Prostate gland (tissue), 2 donors: ENCODE results near the gene TMEM252. TPM values are rescaled to one million over a fixed set of nuclear protein-coding genes. Genes with fewer than 3 reads are reported as not detected.

Source experiments
- DNase-seq: peaks from one replicate; pipeline ENCODE4 v3.0.0-alpha.2; 2019; ENCODE audit warnings: low spot score
- H3K27ac ChIP-seq, 2 donors: fragments of 200-600 bp; sonication (generic); 2 replicates each; pipeline ENCODE4 v1.5.1; 2017 to 2019
- H3K27me3 ChIP-seq: fragments of 200-600 bp; sonication (generic); replicated peaks from 2 replicates; pipeline ENCODE4 v1.5.1; 2019; ENCODE audit not compliant: insufficient read depth
- H3K36me3 ChIP-seq, 2 donors: fragments of 200-600 bp; sonication (generic); 1 replicate in 1 of 2; 2 replicates in 1 of 2; pipeline versions ENCODE4 v1.5.1 to v1.8.1; 2017 to 2019
- H3K4me1 ChIP-seq: fragments of 200-600 bp; sonication (generic); replicated peaks from 2 replicates; pipeline ENCODE4 v1.5.1; 2019
- H3K4me3 ChIP-seq, 2 donors: fragments of 200-600 bp; sonication (generic); 2 replicates each; pipeline ENCODE4 v1.5.1; 2017 to 2019
- H3K9me3 ChIP-seq: fragments of 200-600 bp; sonication (generic); 2 replicates; pipeline ENCODE4 v1.5.1; 2017
- CTCF ChIP-seq, 4 experiments: fragments of 200-600 bp in 2 of 4; fragments of 450-650 bp in 2 of 4; sonication (generic) in 2 of 4; IDR thresholded peaks; 1 replicate in 3 of 4; 2 replicates in 1 of 4; pipeline ENCODE4 v1.5.1; 2016 to 2019; ENCODE audit warnings: antibody characterized with exemption in 4 of 4, mild to moderate bottlenecking in 2 of 4, moderate library complexity in 2 of 4
- POLR2A ChIP-seq: fragments of 450-650 bp; IDR thresholded peaks from one replicate; pipeline ENCODE4 v1.6.1; 2016; ENCODE audit warnings: antibody characterized with exemption, mild to moderate bottlenecking
- POLR2AphosphoS5 ChIP-seq: sonication (generic); formaldehyde crosslinking; IDR thresholded peaks from one replicate; pipeline ENCODE4 v1.6.1; 2017; ENCODE audit warnings: antibody characterized with exemption
- WGBS: methylation state at CpG from one replicate; pipeline ENCODE4 v1.1.5; 2018; 5-methylcytosine and 5-hydroxymethylcytosine counted together
- intact Hi-C: fragments of 100-400 bp; cut with DNase I; formaldehyde crosslinking; loops from one replicate; pipeline ENCODE4 v1.14.2; 2022
- total RNA-seq, 2 donors: library from RNA; depleted of rRNA; stranded (reverse); fragments of >200 nt; gene quantifications; one replicate each; pipeline ENCODE4 v1.1.0, GENCODE V29; 2016

The TMEM252 gene
- total RNA-seq, 2 donors from 2014 or later = not detected

DNA sequence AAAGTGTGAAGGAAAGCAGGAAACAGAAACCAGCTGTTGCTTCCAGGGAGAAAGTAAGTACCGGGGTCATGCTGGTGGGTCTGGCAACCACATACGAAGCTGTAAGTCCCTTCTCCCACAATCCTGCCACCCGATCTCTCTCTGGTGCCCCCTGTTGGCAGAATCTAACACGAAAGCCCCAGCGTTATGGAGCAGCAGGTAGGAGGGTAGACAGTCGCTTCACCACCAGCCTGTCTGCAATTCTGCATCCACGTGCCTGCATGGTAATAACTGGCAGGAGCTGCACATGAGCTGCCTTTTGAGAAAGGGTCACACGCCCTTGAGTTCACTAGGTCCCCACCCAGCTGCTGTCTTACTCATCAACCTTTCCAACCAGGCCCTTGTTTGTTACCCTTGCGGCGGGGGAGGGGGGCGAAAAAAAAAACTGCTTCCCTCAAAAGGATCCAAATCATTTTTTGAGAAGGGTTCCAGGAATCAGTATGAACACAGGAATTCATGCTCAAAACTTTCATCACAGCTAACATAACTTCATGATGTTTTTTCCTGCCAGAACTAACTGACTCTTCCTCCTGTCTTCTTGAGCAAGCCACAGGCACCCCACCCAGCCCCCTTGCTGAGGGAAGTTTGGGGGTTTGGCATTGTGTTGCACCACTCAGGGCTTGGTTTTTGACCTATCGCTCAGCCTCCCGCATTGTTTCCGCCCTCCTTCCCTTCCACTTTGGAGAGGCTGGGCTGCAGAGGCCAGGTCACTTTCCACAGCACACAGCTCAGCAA, 19.6 kb upstream of the TMEM252 start:
- H3K9me3 ChIP-seq = no peaks in the 10 kb centered on the region
- H3K27ac ChIP-seq = no peak overlapping the region
- no peak for DNase-seq
- intact Hi-C loops = no loop called here
- 59% methylated on average over 14 of the region's 14 CpGs for WGBS
- H3K4me1 ChIP-seq = no peaks in the 10 kb centered on the region
- no peaks in the 10 kb centered on the region for H3K36me3 ChIP-seq
- no peaks in the 10 kb centered on the region for H3K27me3 ChIP-seq
- TF ChIP-seq POLR2AphosphoS5 (no peak), POLR2A (no peak), CTCF (IDR thresholded peaks at IDR 0.05) (peak in 1 of 4 experiments; percentile 36)
- H3K4me3 ChIP-seq = no peak overlapping the region

GRCh38 chr9:68558545-68558944, 17.9 kb upstream of the TMEM252 start:
- DNase-seq = no peak
- Histone ChIP-seq H3K4me3 (no peak overlapping the region), H3K27me3 (no peaks in the 10 kb centered on the region), H3K9me3 (no peaks in the 10 kb centered on the region), H3K4me1 (no peaks in the 10 kb centered on the region), H3K36me3 (no peaks in the 10 kb centered on the region), H3K27ac (no peak overlapping the region)
- WGBS = 60% methylated on average over 5 of the region's 5 CpGs
- intact Hi-C loops = no loop called here
- TF ChIP-seq POLR2A (no peak), CTCF (IDR thresholded peaks at IDR 0.05) (no peak), POLR2AphosphoS5 (no peak)

GRCh38 chr9:68555437-68556150, 14.9 kb upstream of the TMEM252 start:
- Histone ChIP-seq H3K4me1 (no peaks in the 10 kb centered on the region), H3K27ac (no peak overlapping the region), H3K36me3 (no peaks in the 10 kb centered on the region), H3K4me3 (no peak overlapping the region), H3K27me3 (no peaks in the 10 kb centered on the region), H3K9me3 (no peaks in the 10 kb centered on the region)
- intact Hi-C loops = no loop called here
- WGBS = 43% methylated on average over 1 of the region's 1 CpG
- DNase-seq = no peak
- TF ChIP-seq POLR2AphosphoS5 (no peak), CTCF (IDR thresholded peaks at IDR 0.05) (no peak), POLR2A (no peak)

- DNase-seq = no peak
- Histone ChIP-seq H3K27me3 (no peaks in the 10 kb centered on the region), H3K9me3 (no peaks in the 10 kb centered on the region), H3K4me1 (no peaks in the 10 kb centered on the region), H3K27ac (no peak overlapping the region), H3K4me3 (no peak overlapping the region), H3K36me3 (no peaks in the 10 kb centered on the region)
- intact Hi-C loops = no loop called here
- WGBS = 26% methylated on average over 3 of the region's 3 CpGs
- TF ChIP-seq CTCF (IDR thresholded peaks at IDR 0.05) = no peak
- peak; percentile 8 for TF ChIP-seq POLR2AphosphoS5
These were observed 12.2 kb upstream of the TMEM252 start for GRCh38 chr9:68552700-68553476.
